Measurements from ENCODE around the gene NOXA1.

DNA sequence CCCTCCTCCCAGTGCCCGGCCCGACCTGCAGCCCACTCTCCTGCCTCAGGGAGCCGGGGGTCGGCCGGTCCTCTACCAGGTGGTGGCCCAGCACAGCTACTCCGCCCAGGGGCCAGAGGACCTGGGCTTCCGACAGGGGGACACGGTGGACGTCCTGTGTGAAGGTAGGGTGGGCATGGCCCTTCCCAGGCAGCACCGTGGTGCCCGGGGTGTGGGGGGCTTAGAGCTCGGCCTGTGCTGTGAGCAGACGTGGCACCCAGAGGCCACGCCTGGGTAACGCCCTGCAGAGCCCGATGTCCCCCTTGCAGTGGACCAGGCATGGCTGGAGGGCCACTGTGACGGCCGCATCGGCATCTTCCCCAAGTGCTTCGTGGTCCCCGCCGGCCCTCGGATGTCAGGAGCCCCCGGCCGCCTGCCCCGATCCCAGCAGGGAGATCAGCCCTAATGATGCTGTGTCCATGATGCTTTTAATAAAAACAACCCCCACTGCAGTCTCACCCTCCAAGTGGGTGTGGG lies 10.8 kb downstream of the NOXA1 start:
- TF ChIP-seq, protein P1, sequence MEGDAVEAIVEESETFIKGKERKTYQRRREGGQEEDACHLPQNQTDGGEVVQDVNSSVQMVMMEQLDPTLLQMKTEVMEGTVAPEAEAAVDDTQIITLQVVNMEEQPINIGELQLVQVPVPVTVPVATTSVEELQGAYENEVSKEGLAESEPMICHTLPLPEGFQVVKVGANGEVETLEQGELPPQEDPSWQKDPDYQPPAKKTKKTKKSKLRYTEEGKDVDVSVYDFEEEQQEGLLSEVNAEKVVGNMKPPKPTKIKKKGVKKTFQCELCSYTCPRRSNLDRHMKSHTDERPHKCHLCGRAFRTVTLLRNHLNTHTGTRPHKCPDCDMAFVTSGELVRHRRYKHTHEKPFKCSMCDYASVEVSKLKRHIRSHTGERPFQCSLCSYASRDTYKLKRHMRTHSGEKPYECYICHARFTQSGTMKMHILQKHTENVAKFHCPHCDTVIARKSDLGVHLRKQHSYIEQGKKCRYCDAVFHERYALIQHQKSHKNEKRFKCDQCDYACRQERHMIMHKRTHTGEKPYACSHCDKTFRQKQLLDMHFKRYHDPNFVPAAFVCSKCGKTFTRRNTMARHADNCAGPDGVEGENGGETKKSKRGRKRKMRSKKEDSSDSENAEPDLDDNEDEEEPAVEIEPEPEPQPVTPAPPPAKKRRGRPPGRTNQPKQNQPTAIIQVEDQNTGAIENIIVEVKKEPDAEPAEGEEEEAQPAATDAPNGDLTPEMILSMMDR (IDR thresholded peaks at IDR 0.05; ENCODE audit: insufficient read depth, low read depth, low read length), result no peak
- no peak for TF ChIP-seq EZH2 (IDR thresholded peaks at IDR 0.05; ENCODE audit: insufficient read depth, low read length)
